HG03520 (cell line): Measurements from ENCODE around the gene PAPSS2.
"Not testable (repeated sequence)": the region's sequence is repeated elsewhere in the genome, so short reads cannot be mapped to it uniquely, and the experiment has no call there.

Experiments
- ATAC-seq: cut with Tn5 transposase; IDR thresholded peaks from one replicate; pipeline ENCODE4 v1.9.1; 2021; ENCODE audit warnings: mild to moderate bottlenecking, moderate library complexity; ENCODE audit not compliant: unreplicated experiment

The PAPSS2 gene

GRCh38 chr10:87742992-87743610 lies 83.4 kb downstream of the PAPSS2 start:
- not testable (repeated sequence) for ATAC-seq

- ATAC-seq = no peak
Measured at GRCh38 chr10:87744606-87745005, 84.9 kb downstream of the PAPSS2 start.

- ATAC-seq = no peak
Measured at GRCh38 chr10:87746911-87747310, 87.2 kb downstream of the PAPSS2 start.

- ATAC-seq = not testable (repeated sequence)
Measured at GRCh38 chr10:87748244-87748643, 88.6 kb downstream of the PAPSS2 start.

- no peak for ATAC-seq
Measured at GRCh38 chr10:87750001-87750671, 90.5 kb downstream of the PAPSS2 start.

- no peak for ATAC-seq
Measured at GRCh38 chr10:87750817-87751216, 91.1 kb downstream of the PAPSS2 start.

- ATAC-seq = no peak
Measured at GRCh38 chr10:87751274-87751673, 91.6 kb downstream of the PAPSS2 start.

GRCh38 chr10:87752566-87752965 lies 92.9 kb downstream of the PAPSS2 start:
- no peak for ATAC-seq

- ATAC-seq = no peak
Measured at GRCh38 chr10:87753995-87754866, 94.6 kb downstream of the PAPSS2 start.

GRCh38 chr10:87757685-87758084 lies 98.0 kb downstream of the PAPSS2 start:
- no peak for ATAC-seq

GRCh38 chr10:87759551-87759950 lies 99.9 kb downstream of the PAPSS2 start:
- ATAC-seq = no peak

GRCh38 chr10:87760195-87760905 lies 100.7 kb downstream of the PAPSS2 start:
- ATAC-seq = no peak

- no peak for ATAC-seq
Measured at GRCh38 chr10:87761153-87761552, 101.5 kb downstream of the PAPSS2 start.

- peak; percentile 67 for ATAC-seq
Measured at GRCh38 chr10:87761892-87762291, 102.2 kb downstream of the PAPSS2 start.

GRCh38 chr10:87763086-87763861 lies 103.6 kb downstream of the PAPSS2 start:
- no peak for ATAC-seq

- no peak for ATAC-seq
Measured at GRCh38 chr10:87764072-87764934, 104.6 kb downstream of the PAPSS2 start.

- ATAC-seq = no peak
Measured at GRCh38 chr10:87765666-87766376, 106.1 kb downstream of the PAPSS2 start.

GRCh38 chr10:87767253-87767652 lies 107.6 kb downstream of the PAPSS2 start:
- ATAC-seq = no peak
